Stimulated activated naive CD8-positive, alpha-beta T cell treated with anti-CD3 and anti-CD28 coated beads, Interleukin-15, Interleukin-2, amounts not matched to agents 100 U/mL and 50 U/mL, for 24 hours (primary cell): ENCODE results near the gene TFCP2L1.

Source experiments
- ATAC-seq: fragments of 150-1000 bp; cut with Tn5 transposase; one replicate; pipeline ENCODE4 v1.10.0; 2021
- DNase-seq: peaks from one replicate; pipeline ENCODE4 v3.0.0; 2021

TFCP2L1 gene

GRCh38 chr2:121218386-121218938 is 66.5 kb downstream of the TFCP2L1 start:
- no peak for ATAC-seq

GRCh38 chr2:121217627-121218026 is 67.4 kb downstream of the TFCP2L1 start:
- no peak for ATAC-seq
- DNase-seq, result no peak

More at GRCh38 chr2:121218386-121218938, 66.5 kb downstream of the TFCP2L1 start:
- DNase-seq, result no peak

- DNase-seq (no peak), ATAC-seq (no peak)
Measured at GRCh38 chr2:121214296-121214695, 70.7 kb downstream of the TFCP2L1 start.

DNA sequence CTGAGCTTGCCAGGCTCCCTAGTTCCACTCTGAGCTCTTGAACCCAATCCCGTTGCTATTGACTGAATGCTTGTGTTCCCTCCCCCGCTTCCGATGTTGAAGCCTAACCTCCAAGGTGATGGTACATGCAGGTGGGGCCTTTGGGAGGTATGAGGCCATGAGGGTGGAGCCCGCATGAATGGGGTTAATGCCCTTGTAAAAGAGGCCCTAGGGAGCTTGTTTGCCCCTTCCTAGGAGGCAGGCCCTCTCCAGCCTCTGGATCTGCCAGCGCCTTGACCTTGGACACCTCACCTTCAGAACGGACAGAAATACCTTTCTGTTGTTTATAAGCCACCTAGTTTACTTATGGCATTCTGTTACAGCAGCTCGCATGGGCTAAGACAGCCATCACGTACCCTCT is 71.6 kb downstream of the TFCP2L1 start:
- ATAC-seq, result no peak
- DNase-seq, result no peak

DNA sequence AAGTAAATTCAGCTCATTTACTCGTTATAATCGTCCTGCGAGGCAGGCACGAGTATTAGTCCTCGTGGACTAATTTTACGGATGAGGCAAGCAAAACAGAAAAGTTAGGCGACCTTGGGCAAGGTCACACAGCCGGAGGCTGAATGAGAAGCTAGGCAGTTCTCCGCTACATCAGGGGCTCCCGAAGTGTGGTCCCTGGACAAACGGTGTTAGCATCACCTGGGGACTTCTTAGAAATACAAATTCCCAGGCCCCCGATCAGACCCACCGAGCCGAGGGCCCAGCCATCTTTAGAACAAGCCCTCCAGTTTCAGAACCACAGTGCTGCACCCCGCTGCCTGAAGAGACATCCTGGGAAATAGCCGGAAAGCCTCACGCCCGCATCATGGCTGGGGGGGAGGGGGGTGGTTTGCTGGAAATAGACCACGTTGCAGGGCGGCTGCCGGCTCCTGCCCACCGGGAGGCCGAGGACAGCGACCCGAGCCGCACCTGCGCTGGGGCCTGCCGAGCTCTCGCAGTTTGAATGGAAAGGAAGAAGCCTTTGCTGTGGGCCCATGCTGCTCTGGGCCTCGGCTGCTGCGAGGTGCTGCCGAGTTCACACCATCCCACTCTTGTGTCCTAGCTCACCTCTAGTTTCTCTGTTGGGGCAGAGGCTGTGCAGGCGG is 72.2 kb downstream of the TFCP2L1 start:
- ATAC-seq, result no peak
- DNase-seq, result no peak

DNA sequence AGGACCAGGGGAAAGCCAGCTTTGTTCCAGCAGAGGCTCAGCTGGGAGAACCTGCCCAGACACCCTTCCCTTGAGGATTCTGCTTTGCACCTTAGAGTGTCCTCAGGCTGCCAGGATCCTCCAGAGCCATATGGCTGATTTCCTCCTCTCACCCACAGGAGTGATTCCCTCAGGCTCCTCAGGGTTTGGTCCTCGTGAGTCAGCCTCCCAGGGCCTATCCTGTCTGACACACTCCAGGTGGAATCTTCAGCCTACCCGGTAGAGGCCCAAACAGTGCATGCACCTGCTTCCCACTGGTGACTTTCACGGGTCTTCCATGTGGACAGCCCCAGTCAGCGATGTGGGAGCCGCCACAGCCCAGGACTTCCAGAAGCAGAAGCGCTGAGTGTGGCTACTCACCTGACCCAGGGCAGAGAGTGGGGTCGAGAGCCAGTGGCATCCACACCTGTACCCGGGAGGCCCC is 73.3 kb downstream of the TFCP2L1 start:
- DNase-seq (no peak), ATAC-seq (no peak)

DNA sequence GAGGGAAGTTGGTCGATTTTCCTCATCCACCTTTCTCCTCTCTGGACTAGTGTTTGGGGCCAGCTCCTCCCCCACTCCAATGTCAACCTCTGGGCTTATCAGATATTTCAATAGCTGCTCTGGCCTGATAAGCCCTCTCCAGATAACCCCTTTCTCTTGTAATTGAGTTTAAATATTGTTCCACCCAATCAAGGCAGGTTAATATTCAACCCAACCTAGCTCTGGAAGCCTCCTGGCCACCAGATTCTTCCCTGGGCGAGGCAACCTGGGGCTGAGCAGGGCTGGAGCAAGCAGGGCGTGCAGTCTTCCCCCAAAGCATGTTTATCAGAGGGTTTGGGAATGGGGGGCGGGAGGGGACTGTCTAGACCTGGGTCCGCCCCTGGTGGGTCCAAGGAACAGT is 73.8 kb downstream of the TFCP2L1 start:
- ATAC-seq, result no peak
- DNase-seq, result no peak

DNA sequence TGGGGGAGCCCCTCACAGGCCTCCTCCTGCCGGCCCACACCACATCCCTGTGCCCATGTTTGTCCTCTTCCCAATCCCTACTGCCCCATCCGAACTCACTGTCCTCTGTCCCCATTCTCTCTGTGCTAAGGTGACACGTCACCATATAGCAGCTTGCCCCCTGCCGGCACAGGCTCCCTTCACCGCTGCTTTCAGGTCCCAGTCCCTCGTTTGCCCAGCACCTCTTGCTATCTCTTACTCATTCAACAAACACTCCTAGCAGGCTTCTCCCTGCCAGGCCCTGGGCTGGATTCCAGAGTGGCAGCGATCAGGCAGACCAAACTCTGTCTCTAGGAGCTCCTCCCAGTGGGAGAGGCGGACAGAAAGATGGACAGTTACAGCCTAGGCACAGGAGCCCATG is 74.3 kb downstream of the TFCP2L1 start:
- DNase-seq (no peak), ATAC-seq (no peak)

DNA sequence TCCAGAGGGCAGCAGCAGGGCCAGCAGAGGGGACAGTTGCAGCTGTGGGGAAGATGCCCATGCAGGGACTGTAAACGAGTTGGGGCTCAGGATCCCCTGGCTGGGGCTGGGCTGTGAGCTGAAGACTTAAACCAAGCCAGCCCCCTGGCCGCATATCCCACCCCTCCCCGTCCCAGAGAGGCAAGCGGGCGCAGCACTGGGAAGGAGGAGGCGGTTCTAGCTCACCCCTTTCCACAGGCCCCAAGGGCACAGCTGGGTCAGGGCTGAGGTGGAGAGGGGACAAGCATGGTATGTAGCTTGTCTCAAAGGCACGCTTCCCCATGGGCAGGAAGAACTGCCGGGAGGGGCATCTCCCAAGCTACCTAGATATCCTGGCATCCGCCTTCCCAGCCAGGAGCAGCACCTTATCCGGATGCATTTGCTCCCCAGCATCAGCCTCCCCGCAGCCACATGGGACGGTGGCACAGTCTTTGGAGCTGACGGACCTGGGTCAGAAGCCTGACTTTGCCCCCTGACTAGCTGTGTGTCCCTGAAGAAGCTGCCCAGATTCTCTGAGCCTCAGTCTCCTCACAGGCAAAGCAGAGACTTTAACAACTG is 75.9 kb downstream of the TFCP2L1 start:
- ATAC-seq, result peak; percentile 21

DNA sequence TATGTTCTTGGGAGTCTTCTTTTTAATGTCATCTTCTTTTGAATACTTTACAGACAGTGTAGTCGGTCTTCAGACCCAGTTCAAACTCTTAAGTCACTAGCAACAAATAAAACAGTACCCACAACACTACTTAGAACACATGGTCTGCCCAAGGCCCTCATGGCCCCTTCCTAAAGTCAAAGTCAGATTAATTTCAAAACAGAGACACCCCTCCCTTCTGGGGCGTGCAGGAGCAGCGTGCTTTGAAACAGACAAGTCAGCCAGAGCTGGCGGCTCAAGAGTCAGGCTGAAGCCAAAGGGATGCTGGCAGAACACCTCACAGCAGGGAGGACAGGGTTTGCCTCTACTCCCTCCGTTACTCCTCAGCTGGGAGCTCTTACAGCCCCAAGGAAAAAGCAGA is 77.5 kb downstream of the TFCP2L1 start:
- DNase-seq, result no peak
- no peak for ATAC-seq

More for the DNA sequence above, 75.9 kb downstream of the TFCP2L1 start:
- no peak for DNase-seq

- DNase-seq, result no peak
- ATAC-seq, result no peak
Measured at GRCh38 chr2:121205321-121205942, 79.6 kb downstream of the TFCP2L1 start.

- DNase-seq (no peak), ATAC-seq (no peak)
Measured at GRCh38 chr2:121203591-121204249, 81.3 kb downstream of the TFCP2L1 start.

GRCh38 chr2:121202541-121203310 is 82.3 kb downstream of the TFCP2L1 start:
- no peak for ATAC-seq

DNA sequence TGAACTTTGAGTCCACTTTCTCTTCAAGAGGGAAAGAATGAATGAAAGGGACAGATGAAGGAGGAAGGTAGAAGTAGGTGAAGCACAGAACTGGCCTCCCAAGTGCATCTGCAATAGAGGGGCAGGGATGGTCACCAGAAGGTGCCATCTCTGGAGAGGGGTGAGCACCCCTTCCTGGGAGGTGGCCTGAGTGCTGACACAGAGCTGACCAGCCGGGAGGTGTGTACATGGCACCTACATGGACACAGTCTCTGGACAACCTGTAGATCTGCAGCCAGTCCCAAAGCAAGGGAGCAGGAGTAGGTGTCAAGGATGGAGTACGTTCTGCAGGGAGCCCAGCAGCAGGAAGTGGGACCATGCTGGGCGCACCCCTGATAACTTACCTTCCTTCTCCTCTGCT is 83.2 kb downstream of the TFCP2L1 start:
- ATAC-seq, result no peak
- no peak for DNase-seq

More at GRCh38 chr2:121202541-121203310, 82.3 kb downstream of the TFCP2L1 start:
- DNase-seq, result no peak

- ATAC-seq (no peak), DNase-seq (no peak)
Measured at GRCh38 chr2:121200419-121201315, 84.3 kb downstream of the TFCP2L1 start.

- DNase-seq (no peak), ATAC-seq (no peak)
Measured at GRCh38 chr2:121200011-121200347, 85.0 kb downstream of the TFCP2L1 start.

- ATAC-seq (no peak), DNase-seq (no peak)
Measured at GRCh38 chr2:121199281-121200010, 85.6 kb downstream of the TFCP2L1 start.

DNA sequence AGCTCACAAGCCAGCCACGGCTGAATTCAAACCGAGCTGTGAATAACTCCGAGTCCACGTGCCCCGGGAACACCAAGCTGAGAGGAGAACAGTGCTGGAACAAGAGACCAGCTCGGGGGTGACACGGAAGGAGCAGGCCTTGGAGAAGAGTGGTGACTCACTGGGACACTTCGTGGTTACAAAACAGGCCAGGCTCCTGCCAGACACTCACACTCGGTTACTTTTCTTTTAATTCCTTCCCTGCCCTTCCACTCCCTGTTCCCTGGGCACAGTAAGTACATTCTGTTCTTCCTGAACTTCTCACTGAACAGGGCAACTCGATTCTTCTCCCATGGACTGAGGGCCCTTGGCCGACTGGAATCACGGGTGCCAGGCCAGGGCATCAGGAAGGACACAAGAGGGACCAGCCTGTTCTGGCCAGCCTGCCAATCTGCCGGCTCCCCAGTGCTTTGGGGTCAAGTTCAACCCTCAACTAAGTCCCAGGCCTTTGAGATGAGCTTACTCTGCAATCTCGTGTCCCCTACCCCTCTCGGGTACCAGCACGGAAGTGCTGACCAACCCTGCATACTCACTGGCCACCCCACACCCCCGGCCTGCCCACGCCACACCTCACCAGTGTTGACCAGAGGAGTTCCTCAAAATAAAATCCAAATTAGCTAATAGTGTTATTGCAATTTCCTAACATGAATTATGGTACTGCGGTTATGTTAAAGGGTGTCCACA is 87.5 kb downstream of the TFCP2L1 start:
- no peak for DNase-seq
- ATAC-seq, result no peak

- ATAC-seq (no peak), DNase-seq (no peak)
Measured at GRCh38 chr2:121196849-121197155, 88.2 kb downstream of the TFCP2L1 start.
